SK-N-SH (cell line): Measurements from ENCODE around the gene ST7. TPM values are rescaled to one million over a fixed set of nuclear protein-coding genes. Genes with fewer than 3 reads are reported as not detected.
A peak's percentile ranks its signal among the peaks of the same experiment; 100 is the strongest.

Experiments used
- CTCF ChIA-PET: fragments of 300-600, 350-600 bp; formaldehyde crosslinking; extraction: SDS; loops from one replicate; lab custom pipeline; 2021; lab: Yijun Ruan, JAX
- POLR2A ChIA-PET: fragments of 350-600 bp; sonication (Branson Sonifier 250); formaldehyde crosslinking; extraction: SDS; loops from one replicate; lab custom pipeline; 2020; ENCODE audit warnings: antibody characterized with exemption, inconsistent platforms; lab: Yijun Ruan, JAX
- DNase-seq: peaks from one replicate; pipeline ENCODE4 v3.0.0; 2012
- H2AFZ ChIP-seq: fragments of 200-600 bp; sonication (generic); 2 replicates; pipeline ENCODE4 v1.8.1; 2016; ENCODE audit warnings: antibody characterized with exemption, mild to moderate bottlenecking, low read depth
- H3F3A ChIP-seq: fragments of 200-600 bp; sonication (generic); replicated peaks from 2 replicates; pipeline ENCODE3; 2016; ENCODE audit warnings: antibody characterized with exemption, mild to moderate bottlenecking; ENCODE audit not compliant: insufficient read depth
- H3K27ac ChIP-seq, 2 experiments: fragments of 200-500 bp in 1 of 2; fragments of 200-600 bp in 1 of 2; sonication (Bioruptor generic) in 1 of 2; sonication (generic), shearing (Covaris generic) in 1 of 2; 2 replicates each; pipeline versions ENCODE4 v1.5.1 to v1.6.1; 2014 to 2016; ENCODE audit warnings: low read depth in 2 of 2, inconsistent platforms in 1 of 2, low read length in 1 of 2, mild to moderate bottlenecking in 1 of 2, mixed read lengths in 1 of 2
- H3K27me3 ChIP-seq: fragments of 200-600 bp; sonication (generic), shearing (Covaris generic); 2 replicates; pipeline ENCODE4 v1.6.1; 2016; ENCODE audit warnings: mixed run types; ENCODE audit not compliant: insufficient read depth
- H3K36me3 ChIP-seq, 2 experiments: fragments of 200-500 bp in 1 of 2; fragments of 200-600 bp in 1 of 2; sonication (Bioruptor generic) in 1 of 2; sonication (generic) in 1 of 2; replicated peaks in 1 of 2; 2 replicates each; pipeline versions ENCODE3 to v1.5.1; 2014 to 2016; ENCODE audit warnings: low read length in 1 of 2, mild to moderate bottlenecking in 1 of 2; ENCODE audit not compliant: insufficient read depth in 2 of 2, control insufficient read depth in 1 of 2
- H3K4me1 ChIP-seq, 2 experiments: fragments of 200-500 bp in 1 of 2; fragments of 200-600 bp in 1 of 2; sonication (Bioruptor generic) in 1 of 2; sonication (generic), shearing (Covaris generic) in 1 of 2; 2 replicates each; pipeline versions ENCODE4 v1.5.1 to v1.6.1; 2014 to 2016; ENCODE audit warnings: low read depth in 1 of 2, low read length in 1 of 2, mixed run types in 1 of 2; ENCODE audit not compliant: insufficient read depth in 2 of 2, control insufficient read depth in 1 of 2
- H3K4me2 ChIP-seq: fragments of 200-600 bp; sonication (generic), shearing (Covaris generic); 2 replicates; pipeline ENCODE4 v1.6.1; 2017; ENCODE audit warnings: mixed run types
- H3K4me3 ChIP-seq, 2 experiments: fragments of 200-500 bp in 1 of 2; fragments of 200-600 bp in 1 of 2; sonication (Bioruptor generic) in 1 of 2; sonication (generic), shearing (Covaris generic) in 1 of 2; 2 replicates each; pipeline versions ENCODE4 v1.5.1 to v1.8.1; 2014 to 2016; ENCODE audit warnings: low read depth in 2 of 2, inconsistent platforms in 1 of 2, low read length in 1 of 2, mild to moderate bottlenecking in 1 of 2, mixed read lengths in 1 of 2, moderate library complexity in 1 of 2
- H3K79me2 ChIP-seq: fragments of 200-600 bp; sonication (generic); 2 replicates; pipeline ENCODE4 v1.8.1; 2017; ENCODE audit warnings: mild to moderate bottlenecking; ENCODE audit not compliant: insufficient read depth
- H3K9ac ChIP-seq: fragments of 200-600 bp; sonication (generic); 2 replicates; pipeline ENCODE4 v1.6.1; 2017; ENCODE audit warnings: mixed run types
- H3K9me2 ChIP-seq: fragments of 200-600 bp; sonication (generic); 2 replicates; pipeline ENCODE4 v1.6.1; 2017; ENCODE audit warnings: mixed run types
- H3K9me3 ChIP-seq: fragments of 200-600 bp; sonication (generic); 2 replicates; pipeline ENCODE4 v1.6.1; 2017; ENCODE audit warnings: mixed run types, mild to moderate bottlenecking, moderate library complexity
- H4K20me1 ChIP-seq: fragments of 200-600 bp; sonication (generic); 2 replicates; pipeline ENCODE4 v1.6.1; 2017; ENCODE audit warnings: mild to moderate bottlenecking, mixed run types; ENCODE audit not compliant: insufficient read depth
- CTCF ChIP-seq: fragments of 200-600 bp; sonication (generic); IDR thresholded peaks from 2 replicates; pipeline ENCODE4 v1.6.1; 2017; ENCODE audit warnings: antibody characterized with exemption, mild to moderate bottlenecking, moderate library complexity
- ELF1 ChIP-seq: IDR thresholded peaks from 2 replicates; pipeline ENCODE4 v1.4.0; 2012
- FOSL2 ChIP-seq: IDR thresholded peaks from 2 replicates; pipeline ENCODE4 v1.4.0; 2012; ENCODE audit warnings: low read depth, mild to moderate bottlenecking, moderate library complexity, borderline replicate concordance
- FOXJ3 ChIP-seq: sonication (generic); formaldehyde crosslinking; IDR thresholded peaks from 2 replicates; pipeline ENCODE4 v1.5.1; 2020; ENCODE audit warnings: mild to moderate bottlenecking, missing genetic modification reagents
- FOXM1 ChIP-seq: IDR thresholded peaks from 2 replicates; pipeline ENCODE4 v1.4.0; 2012; ENCODE audit warnings: low read depth, mild to moderate bottlenecking
- MXI1 ChIP-seq: IDR thresholded peaks from 2 replicates; pipeline ENCODE4 v1.6.1; 2012; ENCODE audit warnings: mild to moderate bottlenecking, low read depth, low read length, improper control_type of control experiment
- NRF1 ChIP-seq: IDR thresholded peaks from 2 replicates; pipeline ENCODE4 v1.6.1; 2012; ENCODE audit warnings: low read depth, mild to moderate bottlenecking, low read length
- PBX3 ChIP-seq: IDR thresholded peaks from 2 replicates; pipeline ENCODE4; 2012
- RCOR1 ChIP-seq: fragments of 150-350 bp; IDR thresholded peaks from 2 replicates; pipeline ENCODE4 v1.6.1; 2017; ENCODE audit warnings: antibody characterized with exemption, low read length
- TAF1 ChIP-seq: IDR thresholded peaks from 2 replicates; pipeline ENCODE4 v1.6.1; 2012; ENCODE audit warnings: low read depth, mild to moderate bottlenecking, low read length, moderate library complexity, borderline replicate concordance
- TCF12 ChIP-seq: IDR thresholded peaks from 2 replicates; pipeline ENCODE4 v1.4.0; 2012
- ZBTB33 ChIP-seq: IDR thresholded peaks from 2 replicates; pipeline ENCODE4 v1.4.0; 2012; ENCODE audit warnings: low read depth, borderline replicate concordance
- WGBS: methylation state at CpG from one replicate; pipeline ENCODE4 v1.1.6; 2017; ENCODE audit warnings: low lambda C conversion rate; 5-methylcytosine and 5-hydroxymethylcytosine counted together
- polyA plus RNA-seq, 3 experiments: library from polyadenylated mRNA; depleted of rRNA; stranded (reverse); fragments of >200 nt; gene quantifications; 2 replicates each; pipeline ENCODE4 v1.2.3, GENCODE V29; 2012

The ST7 gene
- polyA plus RNA-seq, 1 of the 3 experiments (the other 2 are of a cell fraction) = 23.5 TPM

GRCh38 chr7:117132321-117133120, 179.2 kb downstream of the ST7 start (continued):
- TF ChIP-seq CTCF (no peak), NRF1 (no peak), TCF12 (peak; percentile 97), ELF1 (peak; percentile 41; the same call in 1 of the 2 replicates), FOXM1 (peak; percentile 96), PBX3 (peak; percentile 93), ZBTB33 (peak; percentile 56)

- peak overlapping the region in 1 of 2 experiments; percentile 37; a peak in 2 of 4 replicates for H3K4me3 ChIP-seq
- H3K79me2 ChIP-seq = no peaks in the 10 kb centered on the region; the same call in 1 of the 2 replicates
- no peaks in the 10 kb centered on the region for H3K9me2 ChIP-seq
- H2AFZ ChIP-seq = peak overlapping the region; percentile 7; the same call in 1 of the 2 replicates
- H3K4me1 ChIP-seq = peaks cover 13 to 20% of the 10 kb centered on the region in 2 experiments; a peak in 3 of 4 replicates
- 55% methylated on average over 1 of the region's 1 CpG for WGBS
- H3K36me3 ChIP-seq = peaks cover 9 to 49% of the 10 kb centered on the region in 2 experiments
- no peaks in the 10 kb centered on the region for H4K20me1 ChIP-seq
- peak overlapping the region; percentile 91 to 100 for H3K27ac ChIP-seq
- H3K9me3 ChIP-seq = no peaks in the 10 kb centered on the region
- no peaks in the 10 kb centered on the region for H3K27me3 ChIP-seq
- H3K9ac ChIP-seq = peak overlapping the region; percentile 83
- ChIA-PET CTCF (interaction anchor here (0.7 to 2.3 kb wide), 4 partner anchors 8 to 145 kb away, joined by 3 to 13 read pairs (median 4); no protein-coding TSS in a partner anchor), POLR2A (no interaction called here)
- peaks cover 39% of the 10 kb centered on the region for H3F3A ChIP-seq
- TF ChIP-seq MXI1 (no peak), RCOR1 (no peak), FOXJ3 (CRISPR knock-in tag) (no peak), TAF1 (no peak), FOSL2 (no peak)
- H3K4me2 ChIP-seq = peak overlapping the region; percentile 75
- DNase-seq = no peak
Observed at GRCh38 chr7:117133125-117133524, 179.8 kb downstream of the ST7 start.
